ENCODE data around the gene TRIM40. TPM values are rescaled to one million over a fixed set of nuclear protein-coding genes. Genes with fewer than 3 reads are reported as not detected.

Gene TRIM40
- total and polyA plus RNA-seq, 8 donors: not detected

- FAIRE-seq: no peak
- no peak for TF ChIP-seq CTCF (IDR thresholded peaks at IDR 0.05)
- Histone ChIP-seq H3K9me3 (no peaks in the 10 kb centered on the region), H3K36me3 (no peaks in the 10 kb centered on the region), H3K4me3 (no peak overlapping the region), H3K4me1 (no peaks in the 10 kb centered on the region), H3K27ac (no peak overlapping the region), H3K27me3 (no peaks in the 10 kb centered on the region)
- DNase-seq: no peak
- no peak for ATAC-seq
- intact Hi-C loops (cut with DNase I): no loop called here
- 44 to 56% methylated on average over 5 of the region's 5 CpGs for WGBS, 2 donors
These were observed 41.8 kb upstream of the TRIM40 start for GRCh38 chr6:30093951-30094661.

- 31% methylated on average over 1 of the region's 1 CpG for WGBS, 2 donors
- intact Hi-C loops (cut with DNase I): no loop called here
- Histone ChIP-seq H3K36me3 (no peaks in the 10 kb centered on the region), H3K4me1 (peaks cover 4 to 8% (median 7%) of the 10 kb centered on the region in 3 donors), H3K27ac (no peak overlapping the region), H3K9me3 (no peaks in the 10 kb centered on the region), H3K4me3 (no peak overlapping the region), H3K27me3 (peaks cover 0 to 6% (median 0%) of the 10 kb centered on the region in 4 donors)
- FAIRE-seq: no peak
- no peak for ATAC-seq
- DNase-seq: no peak
- TF ChIP-seq CTCF (IDR thresholded peaks at IDR 0.05): no peak
These were observed 39.1 kb upstream of the TRIM40 start for GRCh38 chr6:30096829-30097228.

GRCh38 chr6:30097902-30098768, 37.8 kb upstream of the TRIM40 start:
- FAIRE-seq: no peak
- Histone ChIP-seq H3K27ac (no peak overlapping the region), H3K9me3 (no peaks in the 10 kb centered on the region), H3K36me3 (no peaks in the 10 kb centered on the region), H3K4me1 (peaks cover 7 to 15% (median 11%) of the 10 kb centered on the region in 3 donors), H3K27me3 (peaks cover 0 to 6% (median 0%) of the 10 kb centered on the region in 4 donors), H3K4me3 (no peak overlapping the region)
- 61 to 64% methylated on average over 4 of the region's 4 CpGs for WGBS, 2 donors
- no peak for TF ChIP-seq CTCF (IDR thresholded peaks at IDR 0.05)
- no peak for ATAC-seq
- no peak for DNase-seq
- intact Hi-C loops (cut with DNase I): no loop called here

- FAIRE-seq (no peak), DNase-seq (no peak), ATAC-seq (no peak)
- Histone ChIP-seq H3K9me3 (no peaks in the 10 kb centered on the region), H3K27me3 (peaks cover 0 to 6% (median 0%) of the 10 kb centered on the region in 4 donors), H3K36me3 (no peaks in the 10 kb centered on the region), H3K4me1 (peaks cover 11 to 15% (median 11%) of the 10 kb centered on the region in 3 donors), H3K27ac (no peak overlapping the region), H3K4me3 (peak overlapping the region in 1 of 4 donors; percentile 49)
- TF ChIP-seq CTCF (IDR thresholded peaks at IDR 0.05): no peak
- whole genome bisulfite sequencing, 2 donors: 43 to 48% methylated on average over 8 of the region's 8 CpGs
- intact Hi-C loops (cut with DNase I): no loop called here
These were observed 35.8 kb upstream of the TRIM40 start for GRCh38 chr6:30100154-30100553.

Measured in pancreas (tissue), 10 donors.